ENCODE data around the gene TMEM232. TPM values are rescaled to one million over a fixed set of nuclear protein-coding genes. Genes with fewer than 3 reads are reported as not detected.
"Not testable (repeated sequence)": the region's sequence is repeated elsewhere in the genome, so short reads cannot be mapped to it uniquely, and the experiment has no call there.

TMEM232 gene
- total RNA-seq, 4 donors from 2014 or later: 3.8 to 13.1 (median 4.1) TPM; not detected in 1

- intact Hi-C loops (cut with DNase I; ENCODE audit: low total_unique reads) (no loop called here), in situ Hi-C loops (cut with MboI; ENCODE audit: low pct_ligation_motif_present in 1 of 4, low pct_unique_long_range_greater_than_20kb in 1 of 4, low sequenced_read_pairs in 3 of 4) (no loop called here)
- no peaks in the 10 kb centered on the region for H3K36me3 ChIP-seq
- no peaks in the 10 kb centered on the region for H3K4me1 ChIP-seq
- H3K9me3 ChIP-seq: no peaks in the 10 kb centered on the region
- no peak for TF ChIP-seq CTCF (IDR thresholded peaks at IDR 0.05)
- TF ChIP-seq POLR2AphosphoS5 (IDR thresholded peaks at IDR 0.05): no peak
- no peak for TF ChIP-seq POLR2A (IDR thresholded peaks at IDR 0.05)
- no peak for TF ChIP-seq EP300 (IDR thresholded peaks at IDR 0.05; ENCODE audit: low read depth)
- H3K27ac ChIP-seq: no peak overlapping the region
- no peaks in the 10 kb centered on the region for H3K27me3 ChIP-seq
- H3K4me3 ChIP-seq: no peak overlapping the region
- DNase-seq: no peak
These were observed 21.1 kb downstream of the TMEM232 start for GRCh38 chr5:110705349-110705748.

GRCh38 chr5:110703481-110703880, 23.0 kb downstream of the TMEM232 start:
- H3K27me3 ChIP-seq: no peaks in the 10 kb centered on the region
- H3K4me1 ChIP-seq: no peaks in the 10 kb centered on the region
- in situ Hi-C loops (cut with MboI; ENCODE audit: low pct_ligation_motif_present in 1 of 4, low pct_unique_long_range_greater_than_20kb in 1 of 4, low sequenced_read_pairs in 3 of 4) (no loop called here), intact Hi-C loops (cut with DNase I; ENCODE audit: low total_unique reads) (no loop called here)
- whole genome bisulfite sequencing, 2 donors (ENCODE audit: low coverage in 1 of 2): 61 to 67% methylated on average over 2 of the region's 2 CpGs
- TF ChIP-seq POLR2A (IDR thresholded peaks at IDR 0.05): no peak
- no peak for TF ChIP-seq EP300 (IDR thresholded peaks at IDR 0.05; ENCODE audit: low read depth)
- TF ChIP-seq POLR2AphosphoS5 (IDR thresholded peaks at IDR 0.05): no peak
- no peak for TF ChIP-seq CTCF (IDR thresholded peaks at IDR 0.05)
- no peak for DNase-seq
- no peak overlapping the region for H3K27ac ChIP-seq
- no peaks in the 10 kb centered on the region for H3K9me3 ChIP-seq
- no peaks in the 10 kb centered on the region for H3K36me3 ChIP-seq
- no peak overlapping the region for H3K4me3 ChIP-seq

- H3K4me1 ChIP-seq: no peaks in the 10 kb centered on the region
- in situ Hi-C loops (cut with MboI; ENCODE audit: low pct_ligation_motif_present in 1 of 4, low pct_unique_long_range_greater_than_20kb in 1 of 4, low sequenced_read_pairs in 3 of 4) (no loop called here), intact Hi-C loops (cut with DNase I; ENCODE audit: low total_unique reads) (no loop called here)
- H3K27ac ChIP-seq: no peak overlapping the region
- no peak for DNase-seq
- no peaks in the 10 kb centered on the region for H3K27me3 ChIP-seq
- WGBS, 2 donors (ENCODE audit: low coverage in 1 of 2): 53 to 54% methylated on average over 3 of the region's 3 CpGs
- H3K36me3 ChIP-seq: no peaks in the 10 kb centered on the region
- H3K4me3 ChIP-seq: no peak overlapping the region
- TF ChIP-seq CTCF (IDR thresholded peaks at IDR 0.05) (no peak), EP300 (IDR thresholded peaks at IDR 0.05; ENCODE audit: low read depth) (no peak), POLR2AphosphoS5 (IDR thresholded peaks at IDR 0.05) (no peak)
- no peaks in the 10 kb centered on the region for H3K9me3 ChIP-seq
These were observed 23.8 kb downstream of the TMEM232 start for GRCh38 chr5:110702704-110703103.

- no peak for TF ChIP-seq EP300 (IDR thresholded peaks at IDR 0.05; ENCODE audit: low read depth)
- TF ChIP-seq POLR2A (IDR thresholded peaks at IDR 0.05): no peak
- TF ChIP-seq POLR2AphosphoS5 (IDR thresholded peaks at IDR 0.05): no peak
- TF ChIP-seq CTCF (IDR thresholded peaks at IDR 0.05): no peak
- Histone ChIP-seq H3K27me3 (no peaks in the 10 kb centered on the region), H3K4me1 (no peaks in the 10 kb centered on the region), H3K27ac (no peak overlapping the region), H3K4me3 (no peak overlapping the region), H3K36me3 (no peaks in the 10 kb centered on the region), H3K9me3 (no peaks in the 10 kb centered on the region)
- intact Hi-C loops (cut with DNase I; ENCODE audit: low total_unique reads): no loop called here
- DNase-seq: no peak
- 80 to 88% methylated on average over 1 of the region's 1 CpG for WGBS, 2 donors (ENCODE audit: low coverage in 1 of 2)
- in situ Hi-C loops (cut with MboI; ENCODE audit: low pct_ligation_motif_present in 1 of 4, low pct_unique_long_range_greater_than_20kb in 1 of 4, low sequenced_read_pairs in 3 of 4): no loop called here
These were observed 24.2 kb downstream of the TMEM232 start for GRCh38 chr5:110702300-110702699.

- intact Hi-C loops (cut with DNase I; ENCODE audit: low total_unique reads); H3K4me1 ChIP-seq; DNase-seq; H3K36me3 ChIP-seq; H3K27me3 ChIP-seq; in situ Hi-C loops (cut with MboI; ENCODE audit: low pct_ligation_motif_present in 1 of 4, low pct_unique_long_range_greater_than_20kb in 1 of 4, low sequenced_read_pairs in 3 of 4); H3K4me3 ChIP-seq; H3K27ac ChIP-seq; H3K9me3 ChIP-seq: not testable (repeated sequence)
- WGBS, 2 donors (ENCODE audit: low coverage in 1 of 2): 73% methylated on average over 5 of the region's 5 CpGs; no CpG with 5 or more reads in 1 of the 2 donors
These were observed 33.8 kb downstream of the TMEM232 start for GRCh38 chr5:110692669-110693068.

- H3K4me3 ChIP-seq; H3K9me3 ChIP-seq; DNase-seq; H3K27me3 ChIP-seq; H3K27ac ChIP-seq; in situ Hi-C loops (cut with MboI; ENCODE audit: low pct_ligation_motif_present in 1 of 4, low pct_unique_long_range_greater_than_20kb in 1 of 4, low sequenced_read_pairs in 3 of 4); H3K36me3 ChIP-seq; H3K4me1 ChIP-seq; intact Hi-C loops (cut with DNase I; ENCODE audit: low total_unique reads): not testable (repeated sequence)
- 92 to 100% methylated on average over 1 of the region's 1 CpG for WGBS, 2 donors (ENCODE audit: low coverage in 1 of 2)
These were observed 35.9 kb downstream of the TMEM232 start for GRCh38 chr5:110690587-110690986.

All from transverse colon (tissue), 4 donors.